ENCODE results near the gene RAP1GAP. TPM values are rescaled to one million over a fixed set of nuclear protein-coding genes. Genes with fewer than 3 reads are reported as not detected.

RAP1GAP gene
- polyA plus RNA-seq, 2 of the 4 experiments (the other 2 are of a cell fraction), result 5.4 to 16.7 TPM

GRCh38 chr1:21573475-21573874, 95.7 kb downstream of the RAP1GAP start:
- DNase-seq (ENCODE audit: low read depth in 1 of 2, low spot score in 1 of 2) (no peak), ATAC-seq (no peak), FAIRE-seq (no peak)
- Histone ChIP-seq H3K4me1 (no peaks in the 10 kb centered on the region), H3K27ac (no peak overlapping the region), H3K9me3 (no peaks in the 10 kb centered on the region), H3K4me2 (no peak overlapping the region), H3K4me3 (no peak overlapping the region)
- ChIA-PET CTCF (interaction anchor here (0.6 to 3.6 kb wide), 9 partner anchors 22 to 848 kb away, joined by 3 to 17 read pairs (median 5); no protein-coding TSS in a partner anchor), POLR2A (no interaction called here)
- TF ChIP-seq POLR2A (IDR thresholded peaks at IDR 0.05; ENCODE audit: low read length) (no peak), FOSB (CRISPR knock-in tag; IDR thresholded peaks at IDR 0.05) (no peak), CHD4 (IDR thresholded peaks at IDR 0.05; ENCODE audit: borderline replicate concordance) (no peak), HEYL (CRISPR knock-in tag; IDR thresholded peaks at IDR 0.05) (no peak), CBX2 (IDR thresholded peaks at IDR 0.05; ENCODE audit: borderline replicate concordance, low read depth) (no peak), RNF2 (IDR thresholded peaks at IDR 0.05; ENCODE audit: borderline replicate concordance, low read depth) (no peak), SREBF2 (IDR thresholded peaks at IDR 0.05) (no peak), REST (IDR thresholded peaks at IDR 0.05) (no peak), NFE2L2 (conservative IDR thresholded peaks at IDR 0.05; ENCODE audit: low read length) (no peak)
- WGBS (ENCODE audit: missing lambda C conversion rate), result 85% methylated on average over 11 of the region's 11 CpGs

GRCh38 chr1:21572735-21573277, 96.4 kb downstream of the RAP1GAP start:
- no peaks in the 10 kb centered on the region for H3K9me3 ChIP-seq
- ChIA-PET POLR2A (no interaction called here), CTCF (interaction anchor here (0.6 to 3.6 kb wide), 9 partner anchors 23 to 326 kb away, joined by 3 to 17 read pairs (median 5); no protein-coding TSS in a partner anchor)
- no peak for DNase-seq (ENCODE audit: low read depth in 1 of 2, low spot score in 1 of 2)
- no peak overlapping the region for H3K4me3 ChIP-seq
- no peak overlapping the region for H3K27ac ChIP-seq
- TF ChIP-seq HOXB5 (CRISPR knock-in tag; IDR thresholded peaks at IDR 0.05) (no peak), NPAS2 (CRISPR knock-in tag; IDR thresholded peaks at IDR 0.05; ENCODE audit: borderline replicate concordance) (no peak), MAZ (IDR thresholded peaks at IDR 0.05; ENCODE audit: borderline replicate concordance, low read depth, low read length) (no peak), NFE2L2 (conservative IDR thresholded peaks at IDR 0.05; ENCODE audit: low read length) (no peak), E2F6 (IDR thresholded peaks at IDR 0.05; ENCODE audit: borderline replicate concordance, low read depth) (no peak), RCOR1 (IDR thresholded peaks at IDR 0.05; ENCODE audit: low read depth, low read length) (no peak), FOXS1 (CRISPR knock-in tag; IDR thresholded peaks at IDR 0.05) (no peak), SREBF2 (IDR thresholded peaks at IDR 0.05) (no peak), RFX5 (IDR thresholded peaks at IDR 0.05) (no peak)
- TF ChIP-seq, protein P1, sequence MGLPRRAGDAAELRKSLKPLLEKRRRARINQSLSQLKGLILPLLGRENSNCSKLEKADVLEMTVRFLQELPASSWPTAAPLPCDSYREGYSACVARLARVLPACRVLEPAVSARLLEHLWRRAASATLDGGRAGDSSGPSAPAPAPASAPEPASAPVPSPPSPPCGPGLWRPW (IDR thresholded peaks at IDR 0.05), result no peak
- TF ChIP-seq, protein P2, sequence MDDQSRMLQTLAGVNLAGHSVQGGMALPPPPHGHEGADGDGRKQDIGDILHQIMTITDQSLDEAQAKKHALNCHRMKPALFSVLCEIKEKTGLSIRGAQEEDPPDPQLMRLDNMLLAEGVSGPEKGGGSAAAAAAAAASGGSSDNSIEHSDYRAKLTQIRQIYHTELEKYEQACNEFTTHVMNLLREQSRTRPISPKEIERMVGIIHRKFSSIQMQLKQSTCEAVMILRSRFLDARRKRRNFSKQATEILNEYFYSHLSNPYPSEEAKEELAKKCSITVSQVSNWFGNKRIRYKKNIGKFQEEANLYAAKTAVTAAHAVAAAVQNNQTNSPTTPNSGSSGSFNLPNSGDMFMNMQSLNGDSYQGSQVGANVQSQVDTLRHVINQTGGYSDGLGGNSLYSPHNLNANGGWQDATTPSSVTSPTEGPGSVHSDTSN (IDR thresholded peaks at IDR 0.05), result no peak
- no peak for FAIRE-seq
- no peak for ATAC-seq
- H3K4me2 ChIP-seq, result no peak overlapping the region
- WGBS (ENCODE audit: missing lambda C conversion rate), result 73% methylated on average over 13 of the region's 13 CpGs
- no peaks in the 10 kb centered on the region for H3K4me1 ChIP-seq

All from A549 (cell line).